HepG2 (cell line): ENCODE data around the gene THUMPD1. TPM values are rescaled to one million over a fixed set of nuclear protein-coding genes. Genes with fewer than 3 reads are reported as not detected.

Experiments used
- ATAC-seq: fragments of 200-7000 bp; cut with Tn5 transposase; 3 replicates; pipeline ENCODE4 v1.9.1; 2020; ENCODE audit warnings: mild to moderate bottlenecking, moderate library complexity
- BruUV-seq: library from RNA; stranded (reverse); fragments of 400-500 nt; replicated peaks from 2 replicates; lab custom pipeline; 2021; lab: Mats Ljungman, UMichigan
- CTCF ChIA-PET: fragments of 300-600 bp; formaldehyde crosslinking; extraction: SDS; loops from one replicate; lab custom pipeline; 2021; ENCODE audit warnings: low total read pairs, inconsistent platforms, low intra/inter-chr PET ratio; lab: Yijun Ruan, JAX
- POLR2A ChIA-PET: fragments of 350-600 bp; sonication (Branson Sonifier 250); formaldehyde crosslinking; loops from one replicate; lab custom pipeline; 2020; ENCODE audit warnings: antibody characterized with exemption, inconsistent platforms; lab: Yijun Ruan, JAX
- DNase-seq: peaks from one replicate; pipeline ENCODE4 v3.0.0-alpha.2; 2015; ENCODE audit warnings: low spot score
- FAIRE-seq: peaks from 3 replicates; lab custom pipeline; 2011; peaks lifted over from hg19 to GRCh38; lab: Jason Lieb, UNC
- H2AFZ ChIP-seq: one replicate; pipeline ENCODE4 v1.6.1; 2011; ENCODE audit warnings: low read length, inconsistent platforms
- H3K27ac ChIP-seq: fragments of 300-600 bp; 3 replicates; pipeline ENCODE4 v1.8.0; 2011; ENCODE audit warnings: mixed run types, mild to moderate bottlenecking, mixed read lengths, low read length, inconsistent platforms; ENCODE audit not compliant: insufficient read depth; ENCODE audit errors: extremely low read length
- H3K27me3 ChIP-seq, 2 experiments: fragments of 200-600 bp in 1 of 2; 2 replicates in 1 of 2; 3 replicates in 1 of 2; pipeline versions ENCODE4 v1.6.0 to v1.8.0; 2011; ENCODE audit warnings: low read length in 2 of 2, mild to moderate bottlenecking in 2 of 2, moderate library complexity in 2 of 2, inconsistent platforms in 1 of 2; ENCODE audit not compliant: insufficient read depth in 2 of 2, control insufficient read depth in 1 of 2
- H3K36me3 ChIP-seq, 2 experiments: fragments of 200-600 bp in 1 of 2; replicated peaks in 1 of 2; 2 replicates in 1 of 2; 3 replicates in 1 of 2; pipeline versions ENCODE4 v1.5.1 to v1.8.0; 2011; ENCODE audit warnings: low read length in 2 of 2, inconsistent platforms in 1 of 2; ENCODE audit not compliant: insufficient read depth in 2 of 2, control insufficient read depth in 1 of 2
- H3K4me1 ChIP-seq: 2 replicates; pipeline ENCODE4 v1.5.1; 2012; ENCODE audit warnings: low read length, inconsistent platforms; ENCODE audit not compliant: insufficient read depth
- H3K4me2 ChIP-seq: 2 replicates; pipeline ENCODE4 v1.6.0; 2011; ENCODE audit warnings: low read depth, low read length, inconsistent platforms
- H3K4me3 ChIP-seq, 3 experiments: fragments of 200-600 bp in 1 of 3; sonication (generic), shearing (Covaris generic) in 1 of 3; replicated peaks in 1 of 3; 2 replicates each; pipeline ENCODE4 v1.5.1; 2011 to 2016; ENCODE audit warnings: low read length in 3 of 3, inconsistent platforms in 2 of 3, low read depth in 2 of 3, mild to moderate bottlenecking in 2 of 3, control low read depth in 1 of 3, mixed read lengths in 1 of 3; ENCODE audit not compliant: insufficient read depth in 1 of 3
- H3K79me2 ChIP-seq: one replicate; pipeline ENCODE4 v1.6.1; 2011; ENCODE audit warnings: low read length, inconsistent platforms; ENCODE audit not compliant: insufficient read depth
- H3K9ac ChIP-seq: 2 replicates; pipeline ENCODE4 v1.6.0; 2011; ENCODE audit warnings: mild to moderate bottlenecking, low read depth, low read length, inconsistent platforms; ENCODE audit not compliant: insufficient read depth
- H3K9me3 ChIP-seq: 2 replicates; pipeline ENCODE4 v1.5.1; 2012; ENCODE audit warnings: mild to moderate bottlenecking, low read length
- H4K20me1 ChIP-seq: 2 replicates; pipeline ENCODE4 v1.6.0; 2011; ENCODE audit warnings: inconsistent platforms, mild to moderate bottlenecking, low read length, moderate library complexity; ENCODE audit not compliant: insufficient read depth
- CCDC6 ChIP-seq: sonication (generic); formaldehyde crosslinking; IDR thresholded peaks from 2 replicates; pipeline ENCODE4 v1.8.1; 2022; ENCODE audit warnings: mild to moderate bottlenecking, missing genetic modification reagents, moderate library complexity
- CEBPG ChIP-seq: IDR thresholded peaks from 2 replicates; pipeline ENCODE4 v1.6.1; 2016
- GABPA ChIP-seq, 2 experiments: IDR thresholded peaks; 2 replicates each; pipeline ENCODE4 v1.6.1; 2011 to 2016; ENCODE audit warnings: low read depth in 2 of 2, low read length in 1 of 2, missing biosample characterization in 1 of 2, missing genetic modification characterization in 1 of 2
- GATAD2A ChIP-seq: IDR thresholded peaks from 2 replicates; pipeline ENCODE4 v1.6.1; 2016
- KAT8 ChIP-seq: IDR thresholded peaks from 2 replicates; pipeline ENCODE4 v1.6.1; 2016; ENCODE audit warnings: missing genetic modification reagents, missing compliant biosample characterization
- PCBP2 ChIP-seq: fragments of 200-400 bp; formaldehyde crosslinking; optimal IDR thresholded peaks from 2 replicates; pipeline ENCODE3; 2018; ENCODE audit warnings: low read length, low read depth; ENCODE audit not compliant: poor library complexity, severe bottlenecking
- RAD51 ChIP-seq: fragments of 450-650 bp; IDR thresholded peaks from 2 replicates; pipeline ENCODE4 v1.6.1; 2016; ENCODE audit warnings: borderline replicate concordance
- SRY ChIP-seq: sonication (generic); formaldehyde crosslinking; IDR thresholded peaks from 2 replicates; pipeline ENCODE4 v1.8.0; 2022; ENCODE audit warnings: mild to moderate bottlenecking, missing genetic modification reagents
- THYN1 ChIP-seq: sonication (generic); formaldehyde crosslinking; IDR thresholded peaks from 2 replicates; pipeline ENCODE4 v1.8.1; 2023; ENCODE audit warnings: low read depth, mild to moderate bottlenecking, moderate library complexity, missing genetic modification reagents, borderline replicate concordance
- YEATS2 ChIP-seq: sonication (generic); formaldehyde crosslinking; IDR thresholded peaks from 2 replicates; pipeline ENCODE4 v1.4.0; 2020; ENCODE audit warnings: missing genetic modification reagents, borderline replicate concordance
- ZFP90 ChIP-seq: sonication (generic); formaldehyde crosslinking; IDR thresholded peaks from 2 replicates; pipeline ENCODE4 v1.8.0; 2022; ENCODE audit warnings: missing genetic modification reagents, mild to moderate bottlenecking, inconsistent platforms, borderline replicate concordance
- ZNF75D ChIP-seq: sonication (generic); formaldehyde crosslinking; IDR thresholded peaks from 2 replicates; pipeline ENCODE4 v1.8.1; 2023; ENCODE audit warnings: missing genetic modification reagents, mild to moderate bottlenecking, borderline replicate concordance
- ZNF879 ChIP-seq: sonication (generic); formaldehyde crosslinking; IDR thresholded peaks from 2 replicates; pipeline ENCODE4 v1.8.1; 2023; ENCODE audit warnings: missing genetic modification reagents
- ZSCAN22 ChIP-seq: sonication (generic); formaldehyde crosslinking; IDR thresholded peaks from 2 replicates; pipeline ENCODE4 v1.4.0; 2020; ENCODE audit warnings: mild to moderate bottlenecking, missing genetic modification reagents
- WGBS: methylation state at CpG from one replicate; pipeline ENCODE4 v1.1.6; 2017; ENCODE audit warnings: low lambda C conversion rate; 5-methylcytosine and 5-hydroxymethylcytosine counted together
- in situ Hi-C: cut with HindIII; loops from 2 replicates; pipeline ENCODE4 v1.10.0; 2017; ENCODE audit warnings: low pct_unique_long_range_greater_than_20kb; ENCODE audit not compliant: extremely low pct_ligation_motif_present
- intact Hi-C: fragments of 100-400 bp; cut with micrococcal nuclease; formaldehyde crosslinking; loops from one replicate; pipeline ENCODE4 v1.10.0; 2022; ENCODE audit not compliant: unreplicated experiment
- polyA plus RNA-seq, 8 experiments: library from polyadenylated mRNA; depleted of rRNA in 3 of 8; stranded (reverse) in 7 of 8; unstranded in 1 of 8; fragments of >200 nt; fragmentation: Illumina TruSeq in 4 of 8; extraction: Trizol in 4 of 8; gene quantifications; 2 replicates each; pipeline versions ENCODE4 v1.2.1 to v1.2.3, GENCODE V29; 2011 to 2016; ENCODE audit warnings: low read depth in 4 of 8, missing spikeins in 1 of 8, mixed read lengths in 1 of 8; ENCODE audit not compliant: insufficient read depth in 1 of 8
- total RNA-seq, 5 experiments: library from RNA; depleted of rRNA; stranded (reverse); fragments of >200 nt; fragmentation: Illumina TruSeq; extraction: Trizol; gene quantifications; 2 replicates each; pipeline ENCODE4 v1.2.3, GENCODE V29; 2016; ENCODE audit warnings: low read depth in 1 of 5
- TF ChIP-seq, protein P1 (sequence below): sonication (generic); formaldehyde crosslinking; IDR thresholded peaks from 2 replicates; pipeline ENCODE4 v1.5.1; 2020; ENCODE audit warnings: missing genetic modification reagents, mild to moderate bottlenecking, borderline replicate concordance
- TF ChIP-seq, protein P2 (sequence below): IDR thresholded peaks from 2 replicates; pipeline ENCODE4 v1.6.1; 2012; ENCODE audit warnings: low read depth, low read length, improper control_type of control experiment

THUMPD1 gene
- total and polyA plus RNA-seq, 2 of the 13 experiments (the other 11 are each of a cell fraction or from before 2014, with no cell fraction given), result 22.7 to 69.1 TPM

DNA sequence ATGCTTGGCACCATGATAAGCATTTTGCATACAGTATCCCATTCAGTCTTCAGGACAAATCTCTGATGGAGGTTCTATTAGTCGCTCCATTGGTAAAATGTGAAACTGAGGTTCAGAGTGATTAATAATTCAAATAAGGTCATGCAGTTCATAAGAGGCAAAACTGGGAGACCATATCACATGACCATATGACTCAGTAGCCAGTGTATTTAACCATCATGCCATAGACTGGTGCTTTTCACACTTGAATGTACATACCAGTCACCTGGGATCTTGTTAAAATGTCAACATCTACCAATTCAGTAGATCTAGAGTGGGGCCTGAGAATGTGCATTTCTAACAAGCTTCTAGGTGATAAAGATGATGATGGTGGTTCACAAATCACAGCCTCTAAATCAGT is 26.5 kb upstream of the THUMPD1 start:
- Histone ChIP-seq H3K27ac (no peak overlapping the region), H3K9me3 (peaks cover 1% of the 10 kb centered on the region), H3K4me2 (no peak overlapping the region), H2AFZ (no peak overlapping the region), H3K4me3 (no peak overlapping the region), H3K27me3 (no peaks in the 10 kb centered on the region), H3K9ac (no peak overlapping the region), H3K4me1 (peaks cover 35% of the 10 kb centered on the region), H3K79me2 (no peaks in the 10 kb centered on the region), H4K20me1 (no peaks in the 10 kb centered on the region), H3K36me3 (0 out of 5 replicates have a peak, but pooled peaks cover 0 to 1% of the 10 kb centered on the region in 2 experiments)
- intact Hi-C loops, result no loop called here
- no TSS peak for BruUV-seq
- FAIRE-seq (no peak), DNase-seq (no peak), ATAC-seq (no peak)
- TF ChIP-seq ZNF879 (CRISPR knock-in tag), result no peak
- TF ChIP-seq, protein P1, sequence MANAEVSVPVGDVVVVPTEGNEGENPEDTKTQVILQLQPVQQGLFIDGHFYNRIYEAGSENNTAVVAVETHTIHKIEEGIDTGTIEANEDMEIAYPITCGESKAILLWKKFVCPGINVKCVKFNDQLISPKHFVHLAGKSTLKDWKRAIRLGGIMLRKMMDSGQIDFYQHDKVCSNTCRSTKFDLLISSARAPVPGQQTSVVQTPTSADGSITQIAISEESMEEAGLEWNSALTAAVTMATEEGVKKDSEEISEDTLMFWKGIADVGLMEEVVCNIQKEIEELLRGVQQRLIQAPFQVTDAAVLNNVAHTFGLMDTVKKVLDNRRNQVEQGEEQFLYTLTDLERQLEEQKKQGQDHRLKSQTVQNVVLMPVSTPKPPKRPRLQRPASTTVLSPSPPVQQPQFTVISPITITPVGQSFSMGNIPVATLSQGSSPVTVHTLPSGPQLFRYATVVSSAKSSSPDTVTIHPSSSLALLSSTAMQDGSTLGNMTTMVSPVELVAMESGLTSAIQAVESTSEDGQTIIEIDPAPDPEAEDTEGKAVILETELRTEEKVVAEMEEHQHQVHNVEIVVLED, result no peak
- no peak for TF ChIP-seq ZNF75D
- TF ChIP-seq SRY (CRISPR knock-in tag), result no peak
- no peak for TF ChIP-seq YEATS2 (CRISPR knock-in tag)
- TF ChIP-seq CCDC6 (CRISPR knock-in tag), result no peak
- TF ChIP-seq CEBPG, result no peak
- no peak for TF ChIP-seq GATAD2A (CRISPR knock-in tag)
- TF ChIP-seq ZFP90 (CRISPR knock-in tag), result no peak
- no peak for TF ChIP-seq GABPA (IDR thresholded peaks at IDR 0.05; ENCODE audit: low read depth, low read length)
- no peak for TF ChIP-seq GABPA (CRISPR knock-in tag; IDR thresholded peaks at IDR 0.05; ENCODE audit: low read depth)
- TF ChIP-seq RAD51, result no peak
- TF ChIP-seq PCBP2, result no peak
- no peak for TF ChIP-seq KAT8 (CRISPR knock-in tag)
- no peak for TF ChIP-seq THYN1
- TF ChIP-seq ZSCAN22, result no peak
- TF ChIP-seq, protein P2, sequence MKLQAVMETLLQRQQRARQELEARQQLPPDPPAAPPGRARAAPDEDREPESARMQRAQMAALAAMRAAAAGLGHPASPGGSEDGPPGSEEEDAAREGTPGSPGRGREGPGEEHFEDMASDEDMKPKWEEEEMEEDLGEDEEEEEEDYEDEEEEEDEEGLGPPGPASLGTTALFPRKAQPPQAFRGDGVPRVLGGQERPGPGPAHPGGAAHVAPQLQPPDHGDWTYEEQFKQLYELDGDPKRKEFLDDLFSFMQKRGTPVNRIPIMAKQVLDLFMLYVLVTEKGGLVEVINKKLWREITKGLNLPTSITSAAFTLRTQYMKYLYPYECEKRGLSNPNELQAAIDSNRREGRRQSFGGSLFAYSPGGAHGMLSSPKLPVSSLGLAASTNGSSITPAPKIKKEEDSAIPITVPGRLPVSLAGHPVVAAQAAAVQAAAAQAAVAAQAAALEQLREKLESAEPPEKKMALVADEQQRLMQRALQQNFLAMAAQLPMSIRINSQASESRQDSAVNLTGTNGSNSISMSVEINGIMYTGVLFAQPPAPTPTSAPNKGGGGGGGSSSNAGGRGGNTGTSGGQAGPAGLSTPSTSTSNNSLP, result no peak
- POLR2A ChIA-PET, result no interaction called here
- CTCF ChIA-PET, result no interaction called here
- in situ Hi-C loops, result no loop called here
- WGBS, result 100% methylated on average over 1 of the region's 1 CpG
